Keratinocyte (primary cell): Measurements from ENCODE around the gene SIRT7. TPM values are rescaled to one million over a fixed set of nuclear protein-coding genes. Genes with fewer than 3 reads are reported as not detected.

Experiments
- DNase-seq: peaks from one replicate; pipeline ENCODE4 v3.0.0-alpha.2; 2011; ENCODE audit warnings: low read depth, missing footprints, low spot score
- FAIRE-seq: peaks from 2 replicates; lab custom pipeline; 2011; peaks lifted over from hg19 to GRCh38; lab: Jason Lieb, UNC
- H2AFZ ChIP-seq: 2 replicates; pipeline ENCODE4 v1.6.0; 2012; ENCODE audit warnings: low read length, control low read depth, inconsistent platforms; ENCODE audit not compliant: control insufficient read depth
- H3K27ac ChIP-seq: 2 replicates; pipeline ENCODE4 v1.5.1; 2011; ENCODE audit warnings: low read length; ENCODE audit not compliant: control insufficient read depth, insufficient read depth
- H3K27me3 ChIP-seq: 3 replicates; pipeline ENCODE4 v1.6.0; 2011; ENCODE audit warnings: low read length; ENCODE audit not compliant: control insufficient read depth, insufficient read depth; ENCODE audit errors: extremely low read depth
- H3K36me3 ChIP-seq, 2 experiments: 2 replicates in 1 of 2; 3 replicates in 1 of 2; pipeline ENCODE4 v1.5.1; 2011; ENCODE audit warnings: low read length in 2 of 2, mild to moderate bottlenecking in 1 of 2; ENCODE audit not compliant: control insufficient read depth in 2 of 2, insufficient read depth in 2 of 2; ENCODE audit errors: extremely low read depth in 1 of 2
- H3K4me1 ChIP-seq: 3 replicates; pipeline ENCODE4 v1.5.1; 2011; ENCODE audit warnings: low read length; ENCODE audit not compliant: control insufficient read depth, insufficient read depth; ENCODE audit errors: extremely low read depth
- H3K4me2 ChIP-seq: 3 replicates; pipeline ENCODE4 v1.6.0; 2011; ENCODE audit warnings: low read depth, low read length; ENCODE audit not compliant: control insufficient read depth, insufficient read depth; ENCODE audit errors: extremely low read depth
- H3K4me3 ChIP-seq, 3 experiments: fragments of 200-600 bp in 1 of 3; sonication (generic) in 1 of 3; 2 replicates in 2 of 3; 3 replicates in 1 of 3; pipeline ENCODE4 v1.5.1; 2011 to 2016; ENCODE audit warnings: low read length in 3 of 3, mild to moderate bottlenecking in 3 of 3, control low read depth in 2 of 3, inconsistent platforms in 1 of 3, low read depth in 1 of 3, mixed read lengths in 1 of 3, mixed run types in 1 of 3, moderate library complexity in 1 of 3; ENCODE audit not compliant: control insufficient read depth in 2 of 3, insufficient read depth in 2 of 3; ENCODE audit errors: extremely low read depth in 1 of 3
- H3K79me2 ChIP-seq: 2 replicates; pipeline ENCODE4 v1.6.0; 2012; ENCODE audit warnings: low read length; ENCODE audit not compliant: control insufficient read depth, insufficient read depth
- H3K9ac ChIP-seq: 3 replicates; pipeline ENCODE4 v1.6.0; 2011; ENCODE audit warnings: low read length; ENCODE audit not compliant: control insufficient read depth, insufficient read depth; ENCODE audit errors: extremely low read depth
- H3K9me1 ChIP-seq: 3 replicates; pipeline ENCODE4 v1.6.0; 2011; ENCODE audit warnings: low read length; ENCODE audit not compliant: control insufficient read depth, insufficient read depth; ENCODE audit errors: extremely low read depth
- H3K9me3 ChIP-seq: 2 replicates; pipeline ENCODE4 v1.5.1; 2012; ENCODE audit warnings: low read depth, low read length; ENCODE audit not compliant: control insufficient read depth
- H4K20me1 ChIP-seq: 3 replicates; pipeline ENCODE4 v1.6.0; 2011; ENCODE audit warnings: low read length; ENCODE audit not compliant: control insufficient read depth, insufficient read depth; ENCODE audit errors: extremely low read depth
- EZH2 ChIP-seq: IDR thresholded peaks from one replicate; pipeline ENCODE4 v1.6.1; 2012; ENCODE audit warnings: inconsistent platforms, mild to moderate bottlenecking, low read length, moderate library complexity
- dilution Hi-C: fragments of 300-500 bp; cut with MboI; formaldehyde crosslinking; loops from one replicate; pipeline ENCODE4 v1.7.0; 2020; ENCODE audit warnings: low sequenced_read_pairs; ENCODE audit not compliant: extremely low pct_ligation_motif_present
- polyA plus RNA-seq, 5 experiments: library from polyadenylated mRNA; depleted of rRNA in 3 of 5; stranded (reverse) in 3 of 5; stranded (forward) in 1 of 5; unstranded in 1 of 5; fragments of >200 nt; gene quantifications; 1 replicate in 1 of 5; 2 replicates in 3 of 5; 3 replicates in 1 of 5; pipeline versions ENCODE4 v1.2.1 to v1.2.3, GENCODE V29; 2011 to 2012; ENCODE audit warnings: missing spikeins in 2 of 5, low read depth in 1 of 5, low replicate concordance in 1 of 5
- TF ChIP-seq, protein P1 (sequence below), 3 experiments: IDR thresholded peaks in 1 of 3; conservative IDR thresholded peaks in 1 of 3; optimal IDR thresholded peaks in 1 of 3; 2 replicates in 2 of 3; 3 replicates in 1 of 3; pipeline versions ENCODE3 to v1.5.1; 2011; ENCODE audit warnings: low read length in 3 of 3, mild to moderate bottlenecking in 3 of 3, moderate library complexity in 2 of 3, control low read depth in 1 of 3, inconsistent platforms in 1 of 3; ENCODE audit not compliant: insufficient read depth in 2 of 3; ENCODE audit errors: extremely low read depth in 1 of 3

Gene SIRT7
- polyA plus RNA-seq, 1 donor (not counting 4 experiments of a cell fraction or from before 2014, with no cell fraction given) = 6.9 TPM

DNA sequence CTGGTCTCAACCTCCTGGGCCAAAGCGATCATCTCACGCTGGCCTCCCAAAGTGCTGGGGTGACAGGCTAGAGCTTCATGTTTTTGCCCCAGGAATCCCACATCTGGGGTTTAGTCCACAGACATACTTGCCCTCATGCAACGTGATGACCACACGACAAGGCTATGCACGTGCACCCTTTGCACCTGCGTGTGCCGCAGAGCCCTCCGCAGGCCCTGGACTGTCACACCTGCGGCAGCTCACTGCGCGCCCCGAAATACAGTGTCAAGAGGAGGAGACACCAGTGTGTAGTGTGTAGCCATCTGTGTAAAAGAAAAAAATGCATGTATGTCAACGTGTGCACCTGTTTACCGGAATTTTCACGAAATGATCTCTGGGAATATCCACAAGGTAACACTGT is 32.5 kb upstream of the SIRT7 start:
- no peak overlapping the region for H2AFZ ChIP-seq
- no peaks in the 10 kb centered on the region for H3K9me1 ChIP-seq
- no peaks in the 10 kb centered on the region for H3K79me2 ChIP-seq
- dilution Hi-C loops = no loop called here
- H3K9me3 ChIP-seq = no peaks in the 10 kb centered on the region
- H3K4me1 ChIP-seq = no peaks in the 10 kb centered on the region
- no peaks in the 10 kb centered on the region for H3K36me3 ChIP-seq
- TF ChIP-seq, protein P1, sequence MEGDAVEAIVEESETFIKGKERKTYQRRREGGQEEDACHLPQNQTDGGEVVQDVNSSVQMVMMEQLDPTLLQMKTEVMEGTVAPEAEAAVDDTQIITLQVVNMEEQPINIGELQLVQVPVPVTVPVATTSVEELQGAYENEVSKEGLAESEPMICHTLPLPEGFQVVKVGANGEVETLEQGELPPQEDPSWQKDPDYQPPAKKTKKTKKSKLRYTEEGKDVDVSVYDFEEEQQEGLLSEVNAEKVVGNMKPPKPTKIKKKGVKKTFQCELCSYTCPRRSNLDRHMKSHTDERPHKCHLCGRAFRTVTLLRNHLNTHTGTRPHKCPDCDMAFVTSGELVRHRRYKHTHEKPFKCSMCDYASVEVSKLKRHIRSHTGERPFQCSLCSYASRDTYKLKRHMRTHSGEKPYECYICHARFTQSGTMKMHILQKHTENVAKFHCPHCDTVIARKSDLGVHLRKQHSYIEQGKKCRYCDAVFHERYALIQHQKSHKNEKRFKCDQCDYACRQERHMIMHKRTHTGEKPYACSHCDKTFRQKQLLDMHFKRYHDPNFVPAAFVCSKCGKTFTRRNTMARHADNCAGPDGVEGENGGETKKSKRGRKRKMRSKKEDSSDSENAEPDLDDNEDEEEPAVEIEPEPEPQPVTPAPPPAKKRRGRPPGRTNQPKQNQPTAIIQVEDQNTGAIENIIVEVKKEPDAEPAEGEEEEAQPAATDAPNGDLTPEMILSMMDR (optimal IDR thresholded peaks at IDR 0.05 in 1 of 3, IDR thresholded peaks at IDR 0.05 in 1 of 3, conservative IDR thresholded peaks at IDR 0.05 in 1 of 3; ENCODE audit: extremely low read depth in 1 of 3, insufficient read depth in 2 of 3, low read length in 3 of 3) = no peak
- no peak for TF ChIP-seq EZH2
- H3K9ac ChIP-seq = no peak overlapping the region
- H3K4me3 ChIP-seq = no peak overlapping the region
- no peaks in the 10 kb centered on the region for H4K20me1 ChIP-seq
- FAIRE-seq (no peak), DNase-seq (no peak)
- no peak overlapping the region for H3K27ac ChIP-seq
- no peak overlapping the region for H3K4me2 ChIP-seq
- H3K27me3 ChIP-seq = peaks cover 7% of the 10 kb centered on the region

DNA sequence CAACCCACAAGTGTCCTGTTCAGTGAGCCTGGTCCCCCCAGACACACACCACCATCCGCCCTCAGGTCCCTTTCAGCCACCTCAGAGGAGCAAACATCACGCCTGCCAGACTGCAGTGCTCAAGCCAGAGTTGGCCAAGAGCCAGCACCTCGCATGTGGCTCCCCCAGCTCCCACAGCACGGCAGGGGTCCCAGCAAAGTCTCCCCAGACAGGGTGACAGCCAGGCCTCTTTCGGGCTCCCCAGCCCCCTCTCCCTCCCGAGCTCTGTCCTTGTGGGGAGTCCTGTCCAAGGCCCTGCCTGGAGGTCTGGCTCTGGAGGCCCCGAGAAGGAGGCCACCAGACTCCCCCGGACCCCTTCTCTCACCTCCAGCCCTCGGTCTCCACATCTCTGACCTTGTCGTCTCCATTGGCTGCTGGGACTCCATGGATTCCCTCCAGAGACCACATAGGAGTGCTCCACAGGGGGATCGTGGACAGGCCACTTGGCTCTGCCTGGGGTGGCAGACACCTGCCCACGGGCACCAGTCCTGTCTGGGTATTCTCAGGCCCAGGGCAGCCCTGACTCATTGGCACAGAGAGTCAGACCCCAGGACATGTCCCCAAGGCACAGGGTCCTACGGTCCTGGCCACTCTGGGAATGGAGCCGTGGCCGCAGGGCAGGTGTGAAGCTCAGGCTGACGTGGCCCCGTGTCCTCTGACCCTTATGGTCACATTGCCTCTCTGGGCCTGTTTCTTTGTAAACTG is 30.8 kb upstream of the SIRT7 start:
- Histone ChIP-seq H3K9me3 (no peaks in the 10 kb centered on the region), H3K27me3 (peaks cover 7% of the 10 kb centered on the region), H2AFZ (no peak overlapping the region), H3K4me3 (no peak overlapping the region), H3K4me1 (no peaks in the 10 kb centered on the region), H3K36me3 (no peaks in the 10 kb centered on the region), H3K4me2 (no peak overlapping the region), H3K9ac (no peak overlapping the region), H3K79me2 (no peaks in the 10 kb centered on the region), H3K27ac (no peak overlapping the region), H3K9me1 (no peaks in the 10 kb centered on the region), H4K20me1 (no peaks in the 10 kb centered on the region)
- FAIRE-seq (no peak), DNase-seq (no peak)
- dilution Hi-C loops = no loop called here
- no peak for TF ChIP-seq EZH2
- TF ChIP-seq, protein P1 (optimal IDR thresholded peaks at IDR 0.05 in 1 of 3, IDR thresholded peaks at IDR 0.05 in 1 of 3, conservative IDR thresholded peaks at IDR 0.05 in 1 of 3; ENCODE audit: extremely low read depth in 1 of 3, insufficient read depth in 2 of 3, low read length in 3 of 3) = no peak
